DMS79 (cell line): ENCODE results near the gene TDRD5.
"Not testable (repeated sequence)": the region's sequence is repeated elsewhere in the genome, so short reads cannot be mapped to it uniquely, and the experiment has no call there.

ENCODE experiments used
- DNase-seq: peaks from one replicate; lab custom pipeline; 2025; lab: John Stamatoyannopoulos, UW

TDRD5 gene

GRCh38 chr1:179601093-179601492, 9.5 kb downstream of the TDRD5 start:
- DNase-seq, result no peak

GRCh38 chr1:179612361-179612760, 20.7 kb downstream of the TDRD5 start:
- DNase-seq, result no peak

DNA sequence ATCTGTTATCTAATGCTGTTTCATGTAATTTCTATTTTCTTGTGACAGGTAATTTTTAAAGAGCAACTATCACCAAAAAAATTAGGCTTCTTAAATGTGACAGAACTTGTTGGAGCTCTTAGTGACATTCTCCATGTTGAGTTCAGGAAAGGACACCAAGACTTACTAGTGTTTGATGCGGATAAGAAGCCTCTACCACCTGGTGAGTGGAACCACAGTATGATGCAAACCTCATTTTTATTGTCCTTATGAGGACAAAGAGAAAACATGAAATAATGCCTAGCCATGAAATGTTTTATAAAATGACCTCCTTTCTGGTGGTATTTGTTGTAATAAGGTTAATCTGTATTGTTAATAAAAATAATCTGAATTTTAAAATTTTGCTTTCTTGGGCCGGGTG, 39.1 kb downstream of the TDRD5 start:
- no peak for DNase-seq

- no peak for DNase-seq
These were observed 41.2 kb downstream of the TDRD5 start for GRCh38 chr1:179632868-179633267.

DNA sequence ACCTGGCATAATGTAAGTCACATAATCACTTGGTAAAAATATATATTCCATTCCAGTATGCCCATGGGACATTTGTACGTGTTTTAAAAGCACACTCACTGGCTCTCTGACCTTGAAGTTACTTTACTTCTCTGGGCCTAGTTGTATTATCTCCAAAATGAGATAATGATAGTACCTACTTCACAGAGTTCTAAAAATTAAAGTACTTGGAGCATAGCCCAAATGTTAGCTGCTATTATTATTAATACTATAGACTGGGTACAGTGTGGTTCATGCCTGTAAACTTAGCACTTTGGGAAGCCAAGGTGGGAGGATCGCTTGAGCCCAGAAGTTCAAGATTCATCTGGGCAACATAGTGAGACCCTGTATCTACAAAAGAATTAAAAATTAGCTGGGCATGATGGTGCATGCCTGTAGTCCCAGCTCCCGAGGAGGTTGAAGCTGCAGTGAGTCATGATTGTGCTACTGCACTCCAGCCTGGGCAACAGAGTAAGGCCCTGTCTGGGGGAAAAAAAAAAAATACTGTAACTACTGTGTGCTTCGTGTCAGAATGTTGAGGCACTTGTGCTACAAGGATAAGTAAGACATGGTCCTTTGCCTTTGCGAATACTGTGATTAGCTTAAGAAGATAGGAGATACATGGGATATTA, 45.7 kb downstream of the TDRD5 start:
- no peak for DNase-seq

DNA sequence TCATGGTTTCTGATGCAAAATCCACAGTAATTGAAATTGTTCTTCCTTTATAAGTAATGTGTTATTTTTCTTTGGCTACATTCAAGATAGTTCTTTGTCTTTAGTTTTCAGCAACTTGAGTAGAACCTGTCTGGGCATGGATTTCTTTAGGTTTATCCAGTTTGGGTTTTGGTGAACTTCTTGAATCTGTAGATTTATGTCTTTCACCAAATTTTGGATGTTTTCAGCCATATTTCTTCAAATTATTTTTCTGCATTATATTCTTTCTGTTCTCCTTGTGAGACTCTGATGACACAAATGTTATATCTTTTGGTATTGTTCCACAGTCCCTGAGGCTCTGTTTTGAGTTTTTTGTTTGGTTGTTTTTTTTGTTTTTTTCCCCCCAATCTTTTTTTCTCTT, 69.4 kb downstream of the TDRD5 start:
- DNase-seq, result no peak

- DNase-seq, result no peak
These were observed 72.2 kb downstream of the TDRD5 start for GRCh38 chr1:179663810-179664209.

GRCh38 chr1:179677882-179678281, 86.2 kb downstream of the TDRD5 start:
- DNase-seq, result no peak

DNA sequence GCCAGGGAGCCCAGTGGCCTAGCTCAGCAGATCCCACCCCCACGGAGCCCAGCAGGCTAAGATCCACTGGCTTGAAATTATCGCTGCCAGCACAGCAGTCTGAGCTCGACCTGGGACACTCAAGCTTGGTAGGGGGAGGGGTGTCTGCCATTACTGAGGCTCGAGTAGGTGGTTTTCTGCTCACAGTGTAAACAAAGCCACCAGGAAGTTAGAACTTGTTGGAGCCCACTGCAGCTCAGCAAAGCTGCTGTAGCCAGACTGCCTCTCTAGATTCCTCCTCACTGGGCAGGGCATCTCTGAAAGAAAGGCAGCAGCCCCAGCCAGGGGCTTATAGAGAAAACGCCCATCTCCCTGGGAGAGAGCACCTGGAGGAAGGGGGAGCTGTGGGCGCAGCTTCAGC, 102.9 kb downstream of the TDRD5 start:
- not testable (repeated sequence) for DNase-seq

- no peak for DNase-seq
These were observed 111.4 kb downstream of the TDRD5 start for GRCh38 chr1:179702946-179703539.

DNA sequence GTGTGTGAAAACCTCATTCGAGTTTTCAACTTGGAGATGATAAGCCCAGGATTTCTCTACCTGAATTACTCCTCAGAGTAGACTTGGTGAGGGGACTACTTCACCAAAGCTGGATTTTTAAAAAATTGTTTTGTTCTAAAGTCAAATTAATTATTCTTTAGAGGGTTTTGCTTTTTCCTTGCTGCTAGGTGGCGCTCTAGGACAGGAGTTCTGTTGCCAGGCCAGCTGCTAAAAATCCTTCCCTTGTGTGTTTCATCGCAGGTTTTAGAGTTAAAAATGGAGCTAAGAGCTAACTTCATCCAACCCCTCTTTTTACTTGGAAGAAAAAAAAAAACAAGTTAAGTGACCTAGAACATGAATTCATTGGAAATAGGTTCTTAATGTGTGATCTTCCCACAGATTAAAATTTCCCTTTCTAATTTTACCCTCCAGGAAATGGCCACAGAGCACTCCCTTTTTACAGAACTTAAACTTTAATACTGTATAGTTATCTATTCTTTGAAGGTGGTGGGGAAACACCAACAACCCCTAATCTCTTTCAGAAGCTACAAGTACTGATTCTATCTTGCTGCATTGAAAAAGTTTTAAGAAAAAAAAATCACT, 114.8 kb downstream of the TDRD5 start:
- peak; percentile 37 for DNase-seq

- no peak for DNase-seq
These were observed 115.8 kb downstream of the TDRD5 start for GRCh38 chr1:179707406-179707805.

DNA sequence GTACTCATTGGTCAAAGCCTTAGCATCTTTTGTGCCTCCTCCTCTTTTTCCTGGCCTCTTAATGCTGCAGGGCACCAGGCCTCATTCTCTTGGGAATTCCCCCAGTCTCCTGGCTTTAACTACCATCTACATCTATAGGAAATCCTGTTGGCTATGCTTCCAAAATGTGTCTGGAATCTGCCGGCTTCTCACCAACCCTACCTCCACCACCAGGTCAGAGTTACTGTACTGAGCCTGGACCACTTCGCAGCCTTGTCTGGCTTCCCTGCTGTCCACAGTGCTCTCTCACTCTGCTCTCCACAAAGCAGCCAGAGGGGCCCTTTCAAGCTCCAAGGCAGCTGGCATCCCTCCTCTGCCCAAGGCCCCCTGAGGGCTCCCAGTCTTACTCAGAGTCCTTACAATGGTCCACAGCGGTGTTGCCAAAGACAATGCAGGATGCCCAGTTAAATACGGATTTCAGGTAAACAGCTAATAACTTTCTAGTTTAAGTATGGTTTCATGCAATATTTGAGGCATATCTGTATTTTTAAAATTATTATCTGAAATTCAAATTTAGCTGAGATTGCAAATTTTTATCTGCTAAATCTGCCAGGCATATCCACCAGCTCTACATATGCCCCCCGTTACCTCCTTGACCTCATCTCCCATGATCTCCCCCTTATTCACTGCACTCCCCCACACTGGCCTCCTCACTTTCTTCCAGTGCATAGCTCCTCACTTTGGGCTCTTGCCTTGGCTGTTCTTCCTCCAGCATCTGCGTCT, 117.0 kb downstream of the TDRD5 start:
- no peak for DNase-seq

- DNase-seq, result no peak
These were observed 118.3 kb downstream of the TDRD5 start for GRCh38 chr1:179709841-179710329.

DNA sequence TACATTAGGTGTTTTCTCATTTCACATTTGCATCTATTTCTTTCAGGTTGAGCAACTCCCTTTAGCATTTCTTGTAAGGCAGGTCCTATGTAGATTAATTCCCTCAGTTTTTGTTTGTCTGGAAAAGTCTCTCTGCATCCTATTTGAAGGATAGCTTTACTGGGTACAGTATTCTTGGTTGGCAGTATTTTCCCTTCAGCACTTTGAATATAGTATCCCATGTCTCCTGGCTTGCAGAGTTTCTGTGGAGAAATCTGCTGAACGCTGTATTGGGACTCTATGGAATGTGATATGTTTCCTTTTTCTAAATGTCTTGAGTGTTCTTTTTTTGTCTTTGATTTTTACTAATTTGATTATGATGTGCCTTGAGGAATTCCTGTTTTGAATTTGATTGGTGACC, 122.5 kb downstream of the TDRD5 start:
- DNase-seq, result no peak

DNA sequence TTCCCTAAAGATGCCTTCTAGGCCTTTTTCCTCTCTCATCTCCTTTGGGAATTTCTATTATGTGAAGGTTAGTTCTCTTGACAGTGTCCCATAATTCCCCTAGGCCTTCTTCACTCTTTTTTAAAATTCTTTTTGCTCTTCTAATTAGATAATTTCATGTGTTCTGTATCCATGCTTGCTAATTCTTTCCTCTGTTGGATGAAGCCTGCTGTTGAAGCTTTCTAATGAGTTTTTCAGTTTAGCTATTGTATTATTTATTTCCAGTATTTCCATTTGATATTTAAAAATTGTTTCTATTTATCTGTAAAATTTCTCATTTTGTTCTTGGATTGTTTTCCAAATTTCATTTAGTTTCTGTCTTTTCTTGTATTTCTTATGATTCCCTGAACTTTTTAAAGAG, 123.0 kb downstream of the TDRD5 start:
- DNase-seq, result no peak

- no peak for DNase-seq
These were observed 127.6 kb downstream of the TDRD5 start for GRCh38 chr1:179719272-179719671.

- DNase-seq, result no peak
These were observed 136.6 kb downstream of the TDRD5 start for GRCh38 chr1:179728271-179728670.

GRCh38 chr1:179729881-179730280, 138.2 kb downstream of the TDRD5 start:
- DNase-seq, result no peak

- no peak for DNase-seq
These were observed 140.0 kb downstream of the TDRD5 start for GRCh38 chr1:179731643-179732042.
